ENCODE data around the gene PHKG2.

PHKG2 gene

DNA sequence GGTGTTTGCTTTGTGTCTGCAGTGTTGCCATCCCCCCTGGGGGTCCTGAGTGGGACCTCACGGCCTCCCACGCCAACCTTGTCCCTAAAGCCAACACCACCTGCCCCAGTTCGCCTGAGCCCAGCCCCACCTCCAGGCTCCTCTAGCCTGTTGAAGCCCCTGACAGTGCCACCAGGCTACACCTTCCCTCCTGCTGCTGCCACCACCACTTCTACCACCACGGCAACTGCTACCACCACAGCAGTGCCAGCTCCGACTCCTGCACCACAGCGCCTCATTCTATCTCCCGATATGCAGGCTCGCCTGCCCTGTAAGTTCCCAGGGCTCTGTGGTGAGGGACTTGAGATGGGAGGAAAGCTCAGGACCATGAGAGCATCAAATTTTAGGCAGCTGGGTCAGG is 27.1 kb upstream of the PHKG2 start:
- peaks cover 74% of the 10 kb centered on the region for H3K4me1 Mint-ChIP-seq (ENCODE audit: low read depth)
- no peak overlapping the region for H3K4me3 Mint-ChIP-seq
- peaks cover 92% of the 10 kb centered on the region for H3K36me3 Mint-ChIP-seq (ENCODE audit: low read depth)
- H3K27me3 Mint-ChIP-seq = no peaks in the 10 kb centered on the region
- peak overlapping the region; percentile 5 for H3K27ac Mint-ChIP-seq
- no peaks in the 10 kb centered on the region for H3K9me3 Mint-ChIP-seq
- intact Hi-C loops (cut with micrococcal nuclease) = no loop called here

GRCh38 chr16:30721606-30722005 is 26.6 kb upstream of the PHKG2 start:
- Mint-ChIP-seq H3K36me3 (ENCODE audit: low read depth) (peaks cover 89% of the 10 kb centered on the region), H3K27me3 (no peaks in the 10 kb centered on the region), H3K27ac (peak overlapping the region; percentile 5), H3K4me3 (no peak overlapping the region), H3K9me3 (no peaks in the 10 kb centered on the region), H3K4me1 (ENCODE audit: low read depth) (peaks cover 72% of the 10 kb centered on the region)
- intact Hi-C loops (cut with micrococcal nuclease) = no loop called here

DNA sequence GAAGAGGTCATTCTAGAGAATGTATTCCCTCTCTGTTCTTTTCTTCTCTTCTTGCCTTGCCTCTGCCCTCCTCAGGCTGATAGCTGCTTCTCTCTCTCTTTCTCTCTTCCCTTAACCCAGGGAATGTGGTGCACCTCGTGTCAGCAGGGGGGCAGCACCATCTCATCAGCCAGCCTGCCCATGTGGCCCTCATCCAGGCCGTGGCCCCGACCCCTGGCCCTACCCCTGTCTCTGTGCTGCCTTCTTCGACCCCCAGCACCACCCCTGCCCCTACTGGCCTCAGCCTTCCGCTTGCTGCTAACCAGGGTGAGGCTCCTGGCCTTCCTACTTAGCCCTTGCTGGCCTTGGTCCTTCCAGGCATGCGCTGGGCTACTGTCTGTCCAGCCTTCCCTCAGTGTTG is 25.8 kb upstream of the PHKG2 start:
- H3K27me3 Mint-ChIP-seq = no peaks in the 10 kb centered on the region

DNA sequence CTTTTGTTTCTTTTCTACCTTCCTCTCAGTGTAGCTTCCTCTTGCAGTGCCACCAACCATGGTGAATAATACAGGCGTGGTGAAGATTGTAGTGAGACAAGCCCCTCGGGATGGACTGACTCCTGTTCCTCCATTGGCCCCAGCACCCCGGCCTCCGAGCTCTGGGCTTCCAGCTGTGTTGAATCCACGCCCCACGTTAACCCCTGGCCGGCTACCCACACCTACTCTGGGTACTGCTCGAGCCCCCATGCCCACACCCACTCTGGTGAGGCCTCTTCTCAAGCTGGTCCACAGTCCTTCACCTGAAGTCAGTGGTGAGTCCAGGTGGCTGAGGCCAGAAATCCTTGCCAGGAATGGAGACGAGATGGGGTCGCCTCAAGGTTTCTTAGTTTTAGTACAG is 25.3 kb upstream of the PHKG2 start:
- no peaks in the 10 kb centered on the region for H3K9me3 Mint-ChIP-seq
- H3K4me1 Mint-ChIP-seq (ENCODE audit: low read depth) = peaks cover 75% of the 10 kb centered on the region
- H3K27me3 Mint-ChIP-seq = no peaks in the 10 kb centered on the region
- H3K36me3 Mint-ChIP-seq (ENCODE audit: low read depth) = peaks cover 89% of the 10 kb centered on the region
- intact Hi-C loops (cut with micrococcal nuclease) = no loop called here
- no peak overlapping the region for H3K4me3 Mint-ChIP-seq
- H3K27ac Mint-ChIP-seq = peak overlapping the region; percentile 96

More for the DNA sequence above, 25.8 kb upstream of the PHKG2 start:
- no peak overlapping the region for H3K4me3 Mint-ChIP-seq
- H3K9me3 Mint-ChIP-seq = no peaks in the 10 kb centered on the region
- peaks cover 89% of the 10 kb centered on the region for H3K36me3 Mint-ChIP-seq (ENCODE audit: low read depth)
- intact Hi-C loops (cut with micrococcal nuclease) = no loop called here
- peak overlapping the region; percentile 96 for H3K27ac Mint-ChIP-seq
- H3K4me1 Mint-ChIP-seq (ENCODE audit: low read depth) = peaks cover 70% of the 10 kb centered on the region

DNA sequence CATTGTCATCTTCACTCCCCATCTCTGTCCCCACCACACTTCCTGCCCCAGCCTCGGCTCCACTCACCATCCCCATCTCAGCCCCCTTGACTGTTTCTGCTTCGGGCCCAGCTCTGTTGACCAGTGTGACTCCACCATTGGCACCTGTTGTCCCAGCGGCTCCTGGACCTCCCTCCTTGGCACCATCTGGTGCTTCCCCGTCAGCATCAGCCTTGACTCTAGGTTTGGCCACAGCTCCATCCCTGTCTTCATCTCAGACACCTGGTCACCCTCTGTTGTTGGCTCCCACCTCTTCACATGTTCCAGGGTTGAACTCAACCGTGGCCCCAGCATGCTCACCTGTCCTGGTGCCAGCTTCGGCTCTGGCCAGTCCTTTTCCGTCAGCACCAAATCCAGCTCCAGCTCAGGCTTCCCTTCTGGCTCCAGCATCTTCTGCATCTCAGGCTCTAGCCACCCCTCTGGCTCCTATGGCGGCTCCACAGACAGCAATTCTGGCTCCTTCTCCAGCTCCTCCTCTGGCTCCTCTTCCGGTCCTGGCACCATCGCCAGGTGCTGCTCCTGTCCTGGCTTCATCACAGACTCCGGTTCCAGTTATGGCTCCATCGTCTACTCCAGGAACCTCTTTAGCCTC is 24.4 kb upstream of the PHKG2 start:
- Mint-ChIP-seq H3K4me1 (ENCODE audit: low read depth) (peaks cover 82% of the 10 kb centered on the region), H3K27ac (peak overlapping the region; percentile 96), H3K27me3 (no peaks in the 10 kb centered on the region), H3K9me3 (no peaks in the 10 kb centered on the region), H3K36me3 (ENCODE audit: low read depth) (peaks cover 88% of the 10 kb centered on the region), H3K4me3 (peak overlapping the region; percentile 60)
- intact Hi-C loops (cut with micrococcal nuclease) = no loop called here

GRCh38 chr16:30724641-30725417 is 23.4 kb upstream of the PHKG2 start:
- Mint-ChIP-seq H3K4me3 (peak overlapping the region; percentile 60), H3K27ac (peak overlapping the region; percentile 96), H3K4me1 (ENCODE audit: low read depth) (peaks cover 91% of the 10 kb centered on the region), H3K36me3 (ENCODE audit: low read depth) (peaks cover 88% of the 10 kb centered on the region), H3K9me3 (no peaks in the 10 kb centered on the region), H3K27me3 (no peaks in the 10 kb centered on the region)
- intact Hi-C loops (cut with micrococcal nuclease) = loop anchor here (1.0 kb wide), 1 partner anchor 10 kb away; no protein-coding TSS in a partner anchor

GRCh38 chr16:30725418-30725792 is 22.8 kb upstream of the PHKG2 start:
- no peaks in the 10 kb centered on the region for H3K9me3 Mint-ChIP-seq
- H3K36me3 Mint-ChIP-seq (ENCODE audit: low read depth) = peaks cover 88% of the 10 kb centered on the region
- H3K27me3 Mint-ChIP-seq = no peaks in the 10 kb centered on the region
- peak overlapping the region; percentile 96 for H3K27ac Mint-ChIP-seq
- intact Hi-C loops (cut with micrococcal nuclease) = loop anchor here (1.0 kb wide), 1 partner anchor 10 kb away; no protein-coding TSS in a partner anchor
- H3K4me1 Mint-ChIP-seq (ENCODE audit: low read depth) = peaks cover 86% of the 10 kb centered on the region
- H3K4me3 Mint-ChIP-seq = peak overlapping the region; percentile 48

DNA sequence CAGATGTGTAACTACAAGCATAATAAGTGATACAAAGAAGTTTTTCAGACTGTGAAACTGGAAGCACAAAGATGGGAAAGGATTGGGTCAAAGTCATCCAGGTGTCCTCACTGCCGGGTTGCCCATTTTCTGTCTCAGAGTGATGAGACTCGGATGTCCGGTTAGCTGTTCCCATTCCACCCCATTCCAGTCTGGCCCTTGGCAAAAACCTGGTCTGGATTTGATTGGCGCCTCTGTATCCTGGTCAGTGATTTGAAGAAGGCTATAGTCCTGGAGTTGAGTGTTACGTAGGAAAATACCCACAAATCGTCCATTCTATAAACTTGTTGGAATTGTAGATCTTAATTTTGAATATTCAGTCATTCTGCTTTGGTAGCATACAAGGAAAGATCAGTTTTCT is 19.9 kb upstream of the PHKG2 start:
- Mint-ChIP-seq H3K27me3 (no peaks in the 10 kb centered on the region), H3K36me3 (ENCODE audit: low read depth) (peaks cover 88% of the 10 kb centered on the region), H3K4me1 (ENCODE audit: low read depth) (peaks cover 57% of the 10 kb centered on the region), H3K4me3 (no peak overlapping the region), H3K27ac (peak overlapping the region; percentile 70), H3K9me3 (no peaks in the 10 kb centered on the region)
- intact Hi-C loops (cut with micrococcal nuclease) = no loop called here

DNA sequence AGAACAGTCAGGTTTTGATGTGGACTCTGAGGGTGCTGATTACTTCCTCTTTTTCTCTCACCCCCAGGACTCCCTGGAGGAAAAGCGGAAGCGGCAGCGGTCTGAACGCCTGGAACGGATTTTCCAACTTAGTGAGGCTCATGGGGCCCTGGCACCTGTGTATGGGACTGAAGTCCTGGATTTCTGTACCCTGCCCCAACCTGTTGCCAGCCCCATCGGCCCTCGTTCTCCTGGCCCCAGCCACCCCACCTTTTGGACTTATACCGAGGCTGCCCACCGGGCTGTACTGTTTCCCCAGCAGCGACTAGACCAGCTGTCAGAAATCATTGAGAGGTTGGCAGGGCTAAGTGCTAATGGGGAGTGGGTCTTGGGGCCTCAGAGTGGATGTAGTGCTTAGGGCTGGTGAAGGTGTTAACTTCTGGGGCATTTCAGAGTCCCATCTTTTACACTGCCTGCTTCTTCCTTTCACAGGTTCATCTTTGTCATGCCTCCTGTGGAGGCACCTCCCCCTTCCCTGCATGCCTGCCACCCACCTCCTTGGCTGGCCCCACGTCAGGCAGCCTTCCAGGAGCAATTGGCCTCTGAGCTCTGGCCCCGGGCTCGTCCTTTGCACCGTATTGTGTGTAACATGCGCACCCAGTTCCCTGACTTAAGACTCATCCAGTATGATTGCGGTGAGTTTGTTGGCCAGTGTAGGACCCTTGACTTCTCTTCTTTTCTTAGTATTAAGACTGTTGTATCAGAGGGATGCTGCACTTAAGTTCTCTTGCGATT is 19.1 kb upstream of the PHKG2 start:
- H3K9me3 Mint-ChIP-seq = no peaks in the 10 kb centered on the region
- no peak overlapping the region for H3K4me3 Mint-ChIP-seq
- H3K27ac Mint-ChIP-seq = peak overlapping the region; percentile 70
- peaks cover 88% of the 10 kb centered on the region for H3K36me3 Mint-ChIP-seq (ENCODE audit: low read depth)
- no peaks in the 10 kb centered on the region for H3K27me3 Mint-ChIP-seq
- peaks cover 49% of the 10 kb centered on the region for H3K4me1 Mint-ChIP-seq (ENCODE audit: low read depth)
- intact Hi-C loops (cut with micrococcal nuclease) = no loop called here

- H3K9me3 Mint-ChIP-seq = no peaks in the 10 kb centered on the region
- no peaks in the 10 kb centered on the region for H3K27me3 Mint-ChIP-seq
- peaks cover 96% of the 10 kb centered on the region for H3K36me3 Mint-ChIP-seq (ENCODE audit: low read depth)
- peaks cover 27% of the 10 kb centered on the region for H3K4me1 Mint-ChIP-seq (ENCODE audit: low read depth)
- no peak overlapping the region for H3K4me3 Mint-ChIP-seq
- no peak overlapping the region for H3K27ac Mint-ChIP-seq
- intact Hi-C loops (cut with micrococcal nuclease) = no loop called here
These were observed 16.8 kb upstream of the PHKG2 start for GRCh38 chr16:30731411-30731810.

- Mint-ChIP-seq H3K27ac (peak overlapping the region; percentile 1), H3K9me3 (no peaks in the 10 kb centered on the region), H3K4me1 (ENCODE audit: low read depth) (peaks cover 18% of the 10 kb centered on the region), H3K27me3 (no peaks in the 10 kb centered on the region), H3K36me3 (ENCODE audit: low read depth) (peaks cover 100% of the 10 kb centered on the region), H3K4me3 (no peak overlapping the region)
- intact Hi-C loops (cut with micrococcal nuclease) = no loop called here
These were observed 11.0 kb upstream of the PHKG2 start for GRCh38 chr16:30736995-30737793.

DNA sequence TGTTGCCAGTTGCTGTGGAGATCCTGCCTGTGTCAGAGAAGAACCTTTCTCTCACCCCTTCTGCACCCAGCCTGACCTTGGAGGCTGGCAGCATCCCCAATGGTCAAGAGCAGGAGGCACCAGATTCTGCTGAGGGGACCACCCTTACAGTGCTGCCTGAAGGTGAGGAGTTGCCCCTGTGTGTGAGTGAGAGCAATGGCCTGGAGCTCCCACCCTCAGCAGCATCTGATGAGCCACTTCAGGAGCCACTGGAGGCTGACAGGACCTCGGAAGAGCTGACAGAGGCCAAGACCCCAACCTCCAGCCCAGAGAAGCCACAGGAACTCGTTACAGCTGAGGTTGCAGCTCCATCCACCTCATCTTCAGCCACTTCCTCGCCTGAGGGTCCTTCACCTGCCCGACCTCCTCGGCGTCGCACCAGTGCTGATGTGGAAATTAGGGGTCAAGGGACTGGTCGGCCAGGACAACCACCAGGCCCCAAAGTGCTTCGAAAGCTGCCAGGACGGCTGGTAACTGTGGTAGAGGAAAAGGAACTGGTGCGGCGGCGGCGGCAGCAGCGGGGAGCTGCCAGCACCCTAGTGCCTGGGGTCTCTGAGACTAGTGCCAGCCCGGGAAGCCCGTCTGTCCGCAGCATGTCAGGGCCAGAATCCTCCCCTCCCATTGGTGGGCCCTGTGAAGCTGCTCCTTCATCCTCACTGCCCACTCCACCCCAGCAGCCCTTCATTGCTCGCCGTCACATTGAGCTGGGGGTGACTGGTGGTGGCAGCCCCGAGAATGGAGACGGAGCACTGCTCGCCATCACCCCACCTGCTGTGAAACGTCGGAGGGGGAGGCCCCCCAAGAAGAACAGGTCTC is 10.2 kb upstream of the PHKG2 start:
- Mint-ChIP-seq H3K9me3 (no peaks in the 10 kb centered on the region), H3K4me3 (no peak overlapping the region), H3K27me3 (no peaks in the 10 kb centered on the region), H3K27ac (peak overlapping the region; percentile 1), H3K36me3 (ENCODE audit: low read depth) (peaks cover 100% of the 10 kb centered on the region), H3K4me1 (ENCODE audit: low read depth) (peaks cover 18% of the 10 kb centered on the region)
- intact Hi-C loops (cut with micrococcal nuclease) = no loop called here

Measured in dendritic cell treated with granulocyte-macrophage colony-stimulating factor and Interleukin-4, amounts not matched to agents 40 ng/mL and 50 ng/mL, for 4 days (primary cell).